Central memory CD4-positive, alpha-beta T cell (primary cell): ENCODE data around the gene RAB31.
"Not testable (repeated sequence)": the region's sequence is repeated elsewhere in the genome, so short reads cannot be mapped to it uniquely, and the experiment has no call there.

ENCODE experiments used
- DNase-seq: peaks from one replicate; pipeline ENCODE4 v3.0.0; 2022

RAB31 gene

DNA sequence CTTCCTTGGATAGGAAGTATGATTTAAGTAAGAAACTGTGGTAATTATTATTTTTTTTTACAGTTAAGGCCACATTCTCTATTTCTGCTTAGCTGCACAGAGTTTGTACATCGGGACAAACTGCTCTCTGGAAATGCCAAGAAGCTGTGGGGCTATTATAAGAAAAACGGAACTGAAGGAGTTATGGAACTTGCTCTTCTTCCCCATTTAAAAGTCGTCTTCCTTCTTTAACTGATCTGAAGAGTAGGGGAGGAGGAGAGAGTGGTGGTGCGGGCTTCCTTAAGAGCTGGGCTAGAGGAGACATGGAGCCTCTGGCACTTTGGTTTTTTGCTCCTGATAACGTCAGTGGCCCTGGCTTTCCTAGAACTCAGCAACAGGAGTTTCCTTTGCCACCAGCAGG is 54.4 kb downstream of the RAB31 start:
- DNase-seq: no peak

DNA sequence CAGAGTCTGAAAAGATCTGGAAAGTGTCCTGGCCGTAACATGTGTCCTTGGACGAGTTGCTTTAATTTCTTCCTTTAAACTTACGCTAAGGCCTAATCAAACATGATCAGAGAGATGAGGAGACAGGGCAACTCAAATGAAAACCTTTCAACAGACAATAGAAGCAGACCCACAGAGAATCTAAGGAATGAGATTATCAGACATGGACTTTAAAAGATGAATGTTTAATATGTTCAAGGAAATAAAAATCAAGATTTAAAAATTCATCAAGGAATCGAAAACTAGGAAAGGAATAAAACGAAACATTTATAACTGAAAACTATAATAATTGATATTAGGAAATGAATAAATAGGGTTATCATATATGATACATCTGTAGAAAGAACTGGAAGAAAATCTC is 55.1 kb downstream of the RAB31 start:
- DNase-seq: no peak

DNA sequence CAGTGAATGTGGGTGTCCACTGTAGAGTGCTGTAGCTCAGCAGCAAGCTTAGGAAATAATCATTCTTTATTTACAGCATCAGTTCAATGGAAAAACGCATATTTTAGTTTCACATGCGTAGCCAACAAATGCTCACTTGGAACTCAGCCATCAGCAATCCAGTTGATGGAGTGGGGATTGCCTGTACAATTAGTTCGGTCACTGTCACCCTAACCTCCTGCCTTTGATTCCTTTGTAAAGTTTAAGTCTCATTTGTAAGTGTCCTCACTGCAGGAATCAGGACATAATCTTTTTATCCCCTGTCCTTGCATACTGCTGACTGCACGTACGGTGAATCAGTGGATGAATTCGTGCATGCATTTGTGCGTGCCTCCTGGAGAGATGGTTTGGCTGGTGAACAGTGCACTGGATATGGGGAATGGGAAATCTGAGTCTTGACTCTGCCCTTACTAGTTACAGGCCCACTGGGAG is 55.9 kb downstream of the RAB31 start:
- no peak for DNase-seq

DNA sequence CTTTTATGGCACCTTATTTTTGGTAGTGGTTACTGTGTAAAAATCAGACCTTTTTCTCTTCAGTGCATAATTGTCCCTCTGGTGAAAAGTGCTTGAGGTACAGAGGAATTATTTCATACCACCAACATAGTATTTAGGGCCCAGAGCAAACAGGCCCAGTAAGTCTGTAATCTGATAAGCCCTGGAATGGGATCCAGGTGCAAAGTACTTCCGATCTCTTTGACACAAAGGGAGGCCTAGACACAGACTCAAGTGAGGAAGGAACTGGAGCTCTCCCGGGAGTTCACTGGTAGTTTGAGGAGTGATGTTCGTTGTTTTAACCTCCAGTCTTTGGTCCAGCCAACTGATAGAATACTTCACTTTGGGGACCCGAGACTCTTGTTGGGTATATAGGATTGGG is 57.4 kb downstream of the RAB31 start:
- DNase-seq: no peak

DNA sequence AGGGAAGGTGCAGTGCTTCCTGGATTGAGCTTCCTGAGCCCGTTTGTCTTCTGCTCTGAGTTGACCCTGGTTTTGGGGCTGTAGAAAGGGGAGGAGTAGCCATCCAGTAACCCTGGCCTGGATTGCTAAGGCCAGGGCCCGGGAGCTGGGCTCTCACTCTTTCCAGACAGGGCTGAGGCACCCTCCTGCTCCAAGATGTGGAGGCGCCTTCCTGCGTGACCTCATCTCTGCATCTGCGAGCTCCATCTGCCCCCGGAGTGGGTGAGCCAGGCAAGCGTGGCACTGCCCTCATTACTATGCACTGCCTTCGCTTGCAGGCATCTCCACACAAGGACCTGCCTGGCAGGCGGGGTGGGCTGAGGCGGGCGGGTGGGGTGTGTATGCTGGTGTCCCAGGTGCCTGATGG is 58.0 kb downstream of the RAB31 start:
- no peak for DNase-seq

DNA sequence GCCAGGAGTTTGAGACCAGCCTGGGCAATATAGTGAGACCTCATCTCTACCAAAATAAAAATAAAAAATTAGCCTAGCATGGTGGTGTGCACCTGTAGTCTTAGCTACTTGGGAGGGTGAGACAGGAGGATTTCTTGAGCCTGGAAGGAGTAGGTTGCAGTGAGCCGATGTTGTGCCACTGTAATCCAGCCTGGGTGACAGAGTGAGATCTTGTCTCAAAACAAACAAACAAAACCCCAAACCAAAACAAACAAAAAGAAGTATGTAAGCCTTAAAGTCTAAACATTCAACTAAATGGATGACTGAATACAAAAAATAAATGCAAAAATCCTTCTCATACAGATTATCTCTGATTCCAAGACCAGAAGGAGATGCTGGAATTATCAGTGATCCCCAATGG is 58.6 kb downstream of the RAB31 start:
- DNase-seq: no peak

DNA sequence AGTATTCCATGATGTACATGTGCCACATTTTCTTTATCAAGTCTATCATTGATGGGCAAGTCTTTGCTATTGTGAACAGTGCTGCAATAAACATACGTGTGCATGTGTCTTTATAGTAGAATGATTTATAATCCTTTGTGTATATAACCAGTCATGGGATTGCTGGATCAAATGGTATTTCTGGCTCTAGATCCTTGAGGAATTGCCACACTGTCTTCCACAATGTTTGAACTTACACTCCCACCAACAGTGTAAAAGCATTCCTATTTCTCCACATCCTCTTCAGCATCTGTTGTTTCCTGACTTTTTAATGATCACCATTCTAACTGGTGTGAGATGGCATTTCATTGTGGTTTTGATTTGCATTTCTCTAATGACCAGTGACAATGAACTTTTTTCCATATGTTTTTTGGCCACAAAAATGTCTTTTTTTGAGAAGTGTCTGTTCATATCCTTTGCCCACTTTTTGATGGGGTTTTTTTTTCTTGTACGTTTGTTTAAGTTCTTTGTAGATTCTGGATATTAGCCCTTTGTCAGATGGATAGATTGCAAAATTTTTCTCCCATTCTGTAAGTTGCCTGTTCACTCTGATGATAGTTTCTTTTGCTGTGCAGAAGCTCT is 60.1 kb downstream of the RAB31 start:
- not testable (repeated sequence) for DNase-seq

DNA sequence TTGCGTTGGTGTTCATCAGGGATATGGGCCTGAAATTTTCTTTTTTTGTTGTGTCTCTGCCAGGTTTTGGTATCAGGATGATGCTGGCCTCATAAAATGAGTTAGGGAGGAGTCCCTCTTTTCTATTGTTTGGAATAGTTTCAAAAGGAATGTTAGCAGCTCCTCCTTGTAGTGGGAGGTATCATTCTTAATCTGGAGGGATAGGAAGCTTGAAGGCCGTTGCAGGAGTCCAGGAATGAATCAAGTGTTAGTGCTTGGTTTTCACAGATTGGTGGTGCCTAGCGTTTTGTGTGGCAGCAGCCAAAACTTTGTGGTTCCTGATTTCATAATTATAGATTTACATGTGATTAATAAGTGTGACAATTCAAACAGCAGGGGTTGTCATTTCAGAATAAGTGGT is 62.0 kb downstream of the RAB31 start:
- not testable (repeated sequence) for DNase-seq

DNA sequence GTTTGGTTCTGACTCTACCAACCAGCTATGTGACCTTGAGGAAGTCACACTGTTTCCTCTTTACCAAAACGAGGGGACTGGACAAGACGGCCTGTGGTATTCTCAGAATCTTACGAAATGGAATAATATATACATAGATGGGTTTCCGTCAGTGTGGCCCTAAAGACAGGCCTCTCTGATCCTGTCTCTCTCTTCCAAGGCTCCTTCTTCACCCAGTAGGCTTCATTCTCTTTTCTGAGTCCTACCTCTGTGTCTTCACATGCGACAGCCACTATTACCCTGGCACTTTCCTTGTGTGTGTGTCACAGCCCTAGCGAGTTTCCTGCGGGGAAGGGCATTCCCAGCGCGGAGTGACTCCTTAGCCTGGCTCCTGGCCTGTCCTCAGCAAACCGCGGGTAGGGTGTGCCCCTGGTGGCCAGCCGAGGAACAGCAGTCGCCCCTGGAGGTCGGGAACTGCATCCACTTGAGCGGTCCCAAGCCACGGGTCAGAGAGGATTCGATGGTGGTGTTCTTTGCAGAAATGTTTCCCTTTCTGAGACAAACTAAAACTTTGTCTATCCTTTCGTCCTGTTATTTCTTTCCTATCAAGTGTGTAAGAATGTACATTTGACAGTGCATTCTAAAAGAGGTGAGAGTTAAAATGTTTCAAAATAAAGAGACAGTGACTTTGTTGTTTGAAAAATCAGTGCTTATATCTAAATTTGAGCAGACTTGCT is 63.3 kb downstream of the RAB31 start:
- peak; percentile 2 for DNase-seq

DNA sequence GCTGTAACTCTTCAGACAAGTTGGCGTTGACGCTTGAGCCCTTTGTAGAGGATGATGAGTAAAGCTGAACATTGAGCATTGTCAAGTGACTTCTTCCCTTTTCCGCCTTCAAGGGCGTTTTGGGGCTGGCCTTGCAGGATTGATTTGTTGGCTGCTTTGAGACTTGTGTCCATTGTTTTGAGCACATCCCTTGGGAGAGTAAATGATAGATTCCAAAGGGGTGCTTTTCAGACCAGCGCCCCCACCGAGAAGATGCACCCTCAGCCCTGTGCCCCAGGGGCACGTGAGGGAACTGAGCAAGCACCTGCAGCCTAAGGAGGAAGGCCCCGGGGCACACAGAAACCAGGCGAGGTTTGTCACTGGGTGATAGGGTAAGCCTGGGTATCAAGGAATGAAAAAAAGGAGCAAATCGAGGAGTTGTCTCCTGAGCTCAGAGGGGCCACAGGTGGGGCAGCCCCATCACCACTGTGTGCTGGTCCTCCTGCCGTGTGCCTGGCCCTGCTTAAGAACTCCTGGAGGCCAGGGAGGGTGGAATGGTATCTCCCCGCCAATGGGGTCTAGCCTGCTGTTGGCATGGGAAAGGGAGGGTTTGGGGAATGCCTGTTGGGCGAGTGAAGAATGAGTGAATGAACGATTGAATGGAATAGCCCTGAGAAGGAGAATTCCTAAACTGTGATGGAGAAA is 64.0 kb downstream of the RAB31 start:
- DNase-seq: no peak

DNA sequence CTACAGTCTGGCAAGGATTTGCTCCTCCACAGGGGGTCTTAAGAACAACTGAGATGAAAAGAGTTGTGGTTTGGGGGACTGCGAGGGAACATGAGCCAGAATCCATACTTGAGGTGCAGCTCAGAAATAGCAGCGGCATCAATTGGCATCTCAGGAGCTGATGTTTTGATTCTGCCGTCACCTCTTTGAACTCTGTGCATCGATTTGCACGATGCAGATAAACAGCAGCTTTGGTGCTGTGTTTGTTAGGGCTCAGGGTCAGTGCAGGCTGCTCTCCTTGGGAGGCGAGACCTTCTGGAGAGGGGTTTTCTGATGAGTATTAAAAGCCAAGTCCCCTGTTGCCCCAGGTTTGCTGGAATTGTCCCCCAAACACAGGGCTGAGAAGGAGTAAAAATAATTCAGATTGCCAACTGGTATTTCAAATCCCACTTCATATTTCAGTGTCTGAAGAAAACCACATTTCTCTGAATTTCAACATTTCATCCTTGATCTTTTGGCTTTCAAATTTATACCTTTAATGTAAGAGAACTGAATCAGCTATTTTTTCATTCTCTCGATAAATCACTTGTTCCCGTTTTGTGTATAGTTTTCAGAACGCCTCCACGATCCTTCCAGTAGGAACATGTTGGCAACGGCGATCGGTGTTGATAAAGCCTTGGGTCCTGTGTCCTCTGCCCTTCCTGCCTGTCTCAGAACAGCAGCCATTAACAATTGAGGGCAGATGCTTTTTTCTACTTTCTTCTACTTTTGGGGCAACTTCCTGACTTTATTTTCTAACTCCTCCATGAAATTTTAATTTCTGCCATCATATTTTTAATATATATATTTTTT is 65.0 kb downstream of the RAB31 start:
- no peak for DNase-seq

DNA sequence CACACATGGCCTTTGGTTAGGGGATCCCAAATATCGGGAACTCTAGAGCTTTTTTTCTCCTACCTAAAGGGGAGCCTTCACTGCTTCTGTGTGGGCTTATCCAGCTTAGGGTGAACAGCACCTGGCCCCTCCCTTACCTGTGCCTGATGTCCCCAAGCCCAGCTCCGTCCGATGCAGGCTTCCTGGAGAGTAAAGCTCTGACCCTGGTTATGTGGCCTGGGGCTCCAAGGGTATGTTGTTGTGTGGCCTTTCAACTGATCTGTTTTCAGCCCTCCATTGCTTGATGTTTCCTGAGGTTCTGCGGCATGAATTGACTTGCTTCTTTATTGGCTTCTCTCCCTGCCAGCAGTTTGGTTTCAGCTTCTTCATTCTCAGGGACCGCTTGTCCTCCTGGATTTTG is 66.0 kb downstream of the RAB31 start:
- DNase-seq: no peak

DNA sequence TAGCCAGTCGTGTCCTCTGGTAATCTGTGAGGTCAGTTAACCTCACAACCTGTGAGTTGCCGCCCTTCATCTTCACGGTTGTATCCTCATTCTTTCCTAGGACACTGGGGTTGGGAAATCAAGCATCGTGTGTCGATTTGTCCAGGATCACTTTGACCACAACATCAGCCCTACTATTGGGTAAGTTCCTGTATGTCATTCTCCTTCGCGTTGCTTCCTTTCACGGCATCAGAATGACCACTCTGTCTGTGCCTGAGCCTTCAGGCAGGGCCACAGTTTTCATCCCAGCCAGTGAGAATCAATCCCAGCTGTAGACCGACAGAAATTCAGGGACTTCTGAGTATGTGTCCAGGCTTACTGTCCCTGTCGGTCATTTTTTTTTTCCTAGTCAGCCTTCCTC is 67.1 kb downstream of the RAB31 start:
- no peak for DNase-seq

DNA sequence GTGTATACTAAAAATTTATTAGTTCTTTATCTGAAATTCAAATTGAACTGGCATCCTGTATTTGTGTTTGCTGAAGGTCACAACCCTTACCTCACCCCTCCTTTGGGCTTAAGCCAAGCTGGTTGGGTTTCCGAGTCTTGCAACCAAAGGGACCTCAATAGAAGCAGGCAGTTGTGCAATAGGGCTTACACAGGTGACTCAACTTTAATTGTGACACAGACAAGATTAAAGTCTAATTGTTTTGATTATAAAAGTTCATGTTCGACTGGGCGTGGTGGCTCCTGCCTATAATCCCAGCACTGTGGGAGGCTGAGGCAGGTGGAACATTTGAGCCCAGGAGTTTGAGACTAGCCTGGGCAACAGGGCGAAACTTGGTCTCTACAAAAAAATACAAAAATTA is 71.5 kb downstream of the RAB31 start:
- no peak for DNase-seq

DNA sequence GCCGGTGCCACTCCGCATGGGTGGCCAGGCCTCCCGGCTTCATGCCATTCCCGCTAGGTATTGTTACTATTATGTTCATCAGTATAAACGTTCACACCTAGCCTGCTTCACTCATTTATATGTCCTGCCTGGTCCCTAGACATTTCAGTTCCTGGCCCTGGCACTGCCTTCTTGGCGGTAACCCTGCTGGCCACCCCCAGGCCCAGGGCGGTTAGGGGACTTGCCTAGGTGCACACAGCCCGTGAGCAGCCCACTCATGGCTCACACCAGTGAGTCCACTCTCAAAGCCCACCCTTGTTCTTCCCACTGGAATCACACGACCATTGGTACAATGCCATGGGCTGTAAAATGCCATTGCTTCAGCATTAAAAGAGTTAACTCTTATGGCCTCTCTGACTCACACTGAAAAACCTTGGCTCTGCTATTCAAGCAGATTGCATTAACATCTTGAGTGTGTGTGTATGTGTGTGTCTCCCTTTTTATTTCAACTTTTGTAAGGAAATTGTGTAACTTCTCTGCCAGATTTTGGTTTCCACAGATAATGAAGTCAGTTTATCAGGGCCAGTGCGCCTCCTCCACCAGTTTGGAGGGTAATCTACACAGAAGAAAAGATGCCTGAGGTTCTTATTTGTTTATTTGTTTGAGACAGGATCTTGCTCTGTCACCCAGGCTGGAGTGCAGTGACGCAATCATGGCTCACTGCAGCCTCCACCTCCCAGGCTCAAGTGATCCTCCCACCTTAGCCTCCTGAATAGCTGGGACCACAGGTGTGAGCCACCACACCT is 74.2 kb downstream of the RAB31 start:
- DNase-seq: no peak

DNA sequence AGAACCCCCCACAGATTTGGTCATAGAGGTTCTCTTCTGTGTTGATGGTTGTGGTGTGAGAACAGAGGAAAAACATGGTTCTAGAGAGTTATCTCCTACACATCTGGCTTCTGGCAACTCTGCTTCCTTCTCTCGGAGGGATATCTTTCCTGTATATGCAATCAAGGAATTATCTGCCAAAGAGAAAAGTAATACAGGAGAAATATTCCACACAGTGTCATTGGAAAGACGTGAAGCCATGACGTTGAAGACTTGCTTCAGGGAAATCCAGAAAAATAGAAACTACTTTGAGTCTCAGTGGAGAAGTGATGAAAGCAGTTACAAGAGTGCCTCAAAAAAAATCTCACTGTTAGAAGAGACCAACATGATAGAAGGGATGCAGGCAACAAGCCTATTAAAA is 78.5 kb downstream of the RAB31 start:
- no peak for DNase-seq

DNA sequence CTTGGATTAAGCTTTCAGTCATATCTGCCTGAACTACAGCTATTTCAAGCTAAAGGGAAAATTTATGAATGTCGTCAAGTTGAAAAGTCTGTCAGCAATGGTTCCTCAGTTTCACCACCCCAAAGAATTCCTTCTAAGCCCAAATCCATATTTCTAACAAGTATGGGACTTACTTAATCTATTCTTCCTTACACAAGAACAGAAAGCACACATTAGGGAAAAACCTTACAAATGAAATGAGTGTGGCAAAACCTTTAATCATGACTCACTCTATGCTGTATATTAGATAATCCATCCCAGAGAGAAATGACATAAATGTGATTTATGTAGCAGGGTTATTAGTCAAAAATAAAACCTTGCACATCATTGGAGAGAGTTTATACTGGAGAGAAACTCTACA is 78.9 kb downstream of the RAB31 start:
- no peak for DNase-seq

DNA sequence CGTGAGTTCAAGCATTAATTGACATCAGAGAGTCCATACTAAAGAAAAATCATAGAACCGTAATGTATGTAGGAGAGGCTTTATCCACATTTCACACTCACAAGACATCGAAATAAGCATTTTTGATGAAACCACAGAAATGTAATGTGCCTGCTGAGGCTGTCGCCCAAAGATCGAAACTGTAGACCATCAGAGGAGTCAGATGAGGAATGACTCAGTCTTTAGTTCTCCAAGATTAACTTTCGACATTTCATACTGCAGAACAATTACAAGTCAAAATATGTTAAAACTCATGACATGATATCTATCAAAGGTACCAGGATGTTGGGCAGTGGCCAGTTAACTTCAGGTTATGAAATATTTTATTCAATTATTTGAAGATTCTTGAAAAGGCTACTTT is 79.6 kb downstream of the RAB31 start:
- no peak for DNase-seq

DNA sequence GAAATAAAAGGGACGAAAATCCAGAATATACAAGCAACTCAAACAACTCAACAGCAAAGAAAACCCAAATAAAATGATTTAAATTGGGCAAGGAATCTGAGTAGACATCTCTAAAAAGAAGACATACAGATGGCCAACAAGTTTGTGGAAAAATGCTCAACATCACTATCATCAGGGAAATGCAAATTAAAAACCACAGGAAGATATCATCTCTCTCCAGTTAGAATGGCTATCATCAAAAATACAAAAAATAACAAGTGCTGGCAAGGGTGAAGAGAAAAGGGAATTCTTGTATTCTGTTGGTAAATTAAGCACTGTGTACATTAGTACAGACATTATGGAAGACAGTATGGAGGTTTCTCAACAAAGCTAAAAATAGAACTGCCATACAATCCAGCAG is 80.0 kb downstream of the RAB31 start:
- DNase-seq: no peak

DNA sequence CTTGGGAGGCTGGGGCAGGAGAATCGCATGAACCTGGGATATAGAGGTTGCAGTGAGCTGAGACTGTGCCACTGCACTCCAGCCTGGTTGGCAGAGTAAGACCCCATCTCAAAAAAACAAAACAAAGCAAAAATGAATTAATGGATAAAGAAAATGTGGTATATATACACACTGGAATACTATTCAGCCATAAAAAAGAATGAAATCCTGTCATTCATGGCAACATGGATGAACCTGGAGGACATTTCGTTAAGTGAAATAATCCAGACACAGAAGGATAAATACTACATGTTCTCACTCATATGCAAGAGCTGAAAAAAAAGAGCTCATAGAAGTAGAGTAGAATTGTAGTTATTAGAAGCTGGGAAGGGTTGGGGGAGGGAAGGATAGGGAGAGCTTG is 80.8 kb downstream of the RAB31 start:
- DNase-seq: no peak

DNA sequence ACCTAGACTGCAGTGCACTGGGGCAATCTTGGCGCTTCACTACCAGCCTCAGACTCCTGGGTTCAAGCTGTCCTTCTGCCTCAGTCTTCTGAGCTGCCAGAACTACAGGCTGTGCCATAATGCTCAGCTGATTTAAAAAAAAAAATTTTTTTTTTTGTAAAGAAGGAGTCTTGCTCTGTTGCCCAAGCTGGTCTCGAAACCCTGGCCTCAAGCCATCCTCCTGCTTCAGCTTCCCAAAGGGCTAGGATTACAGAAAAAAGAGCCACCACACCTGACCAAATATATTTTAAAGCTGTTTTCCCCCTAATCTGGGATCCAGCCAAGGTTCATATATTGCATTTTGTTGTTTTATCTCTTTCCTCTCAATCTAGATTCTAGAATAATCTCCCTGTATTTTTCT is 82.2 kb downstream of the RAB31 start:
- DNase-seq: no peak

DNA sequence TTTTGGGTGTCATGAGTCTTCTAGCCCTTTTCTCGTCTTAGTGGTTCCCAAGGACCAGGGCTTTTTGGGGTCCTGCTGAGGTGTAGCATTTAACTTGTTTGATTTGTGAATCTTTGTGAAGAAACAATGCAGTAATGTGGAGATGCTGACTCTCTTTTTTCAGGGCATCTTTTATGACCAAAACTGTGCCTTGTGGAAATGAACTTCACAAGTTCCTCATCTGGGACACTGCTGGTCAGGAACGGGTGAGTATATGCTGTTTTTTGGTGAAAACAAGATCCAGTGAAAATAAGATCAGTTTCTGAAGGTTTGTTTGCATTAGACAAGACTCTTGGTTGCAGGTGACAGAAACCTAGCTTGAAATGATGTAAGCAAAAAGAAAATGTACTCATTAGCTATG is 83.9 kb downstream of the RAB31 start:
- no peak for DNase-seq
